Natural killer cell (primary cell): ENCODE measurements around the gene GABRE. TPM values are rescaled to one million over a fixed set of nuclear protein-coding genes. Genes with fewer than 3 reads are reported as not detected.
"Not testable (repeated sequence)": the region's sequence is repeated elsewhere in the genome, so short reads cannot be mapped to it uniquely, and the experiment has no call there.

Experiments used
- ATAC-seq, 3 donors: fragments of 150-1000 bp in 2 of 3; fragments of 200-7000 bp in 1 of 3; cut with Tn5 transposase; 1 replicate in 1 of 3; 2 replicates in 2 of 3; pipeline ENCODE4 v1.10.0; 2021; ENCODE audit warnings: mild to moderate bottlenecking in 2 of 3, moderate library complexity in 2 of 3
- DNase-seq, 2 donors: peaks; one replicate each; pipeline versions ENCODE4 v3.0.0 to v3.0.0-alpha.2; 2013 to 2021; ENCODE audit warnings: mixed read lengths in 1 of 2
- H3K27ac ChIP-seq: one replicate; pipeline ENCODE4 v1.5.1; 2013; ENCODE audit warnings: mild to moderate bottlenecking, low read length
- H3K27me3 ChIP-seq: one replicate; pipeline ENCODE4 v1.6.1; 2013; ENCODE audit warnings: low read length; ENCODE audit not compliant: control insufficient read depth, insufficient read depth
- H3K36me3 ChIP-seq: one replicate; pipeline ENCODE4 v1.6.1; 2013; ENCODE audit warnings: low read length; ENCODE audit not compliant: control insufficient read depth, insufficient read depth
- H3K4me1 ChIP-seq: one replicate; pipeline ENCODE4 v1.6.1; 2013; ENCODE audit warnings: low read length; ENCODE audit not compliant: control insufficient read depth, insufficient read depth
- H3K4me3 ChIP-seq: one replicate; pipeline ENCODE4 v1.5.1; 2013; ENCODE audit warnings: low read length
- H3K9me3 ChIP-seq: one replicate; pipeline ENCODE4 v1.6.1; 2013; ENCODE audit warnings: low read length; ENCODE audit not compliant: control insufficient read depth, insufficient read depth
- H3K27ac Mint-ChIP-seq, 2 donors: one replicate each; pipeline ENCODE4 v1.8.0; 2022; ENCODE audit warnings: mild to moderate bottlenecking in 2 of 2, mixed read lengths in 2 of 2, moderate library complexity in 1 of 2
- H3K27me3 Mint-ChIP-seq, 2 donors: one replicate each; pipeline ENCODE4 v1.8.0; 2022; ENCODE audit warnings: low read depth in 2 of 2, mixed read lengths in 2 of 2
- H3K36me3 Mint-ChIP-seq: one replicate; pipeline ENCODE4 v1.8.0; 2022; ENCODE audit warnings: mixed read lengths
- H3K4me1 Mint-ChIP-seq, 2 donors: one replicate each; pipeline ENCODE4 v1.8.0; 2022; ENCODE audit warnings: mixed read lengths in 2 of 2
- H3K4me3 Mint-ChIP-seq: one replicate; pipeline ENCODE4 v1.8.0; 2022; ENCODE audit warnings: mild to moderate bottlenecking, moderate library complexity, mixed read lengths
- H3K9me3 Mint-ChIP-seq, 2 donors: one replicate each; pipeline ENCODE4 v1.8.0; 2022; ENCODE audit warnings: mixed read lengths in 2 of 2
- WGBS: methylation state at CpG from one replicate; pipeline ENCODE4 v1.1.7; 2013; ENCODE audit warnings: missing lambda C conversion rate; ENCODE audit not compliant: insufficient coverage; 5-methylcytosine and 5-hydroxymethylcytosine counted together
- intact Hi-C: fragments of 100-400 bp; cut with micrococcal nuclease; formaldehyde crosslinking; loops from one replicate; pipeline ENCODE4 v1.14.2; 2022
- total RNA-seq, 4 donors: library from RNA; stranded (reverse); fragments of 120-200 nt in 1 of 4; gene quantifications; one replicate each; pipeline versions ENCODE4 v1.2.3 to v1.2.4, GENCODE V29; 2013 to 2022
- TF ChIP-seq, protein P1 (sequence below): fragments of 200-600 bp; IDR thresholded peaks from one replicate; pipeline ENCODE4 v1.8.0; 2022; ENCODE audit warnings: antibody characterized with exemption

The GABRE gene
- total RNA-seq, 3 donors from 2014 or later (not counting 1 experiment from before 2014, with no cell fraction given): not detected

DNA sequence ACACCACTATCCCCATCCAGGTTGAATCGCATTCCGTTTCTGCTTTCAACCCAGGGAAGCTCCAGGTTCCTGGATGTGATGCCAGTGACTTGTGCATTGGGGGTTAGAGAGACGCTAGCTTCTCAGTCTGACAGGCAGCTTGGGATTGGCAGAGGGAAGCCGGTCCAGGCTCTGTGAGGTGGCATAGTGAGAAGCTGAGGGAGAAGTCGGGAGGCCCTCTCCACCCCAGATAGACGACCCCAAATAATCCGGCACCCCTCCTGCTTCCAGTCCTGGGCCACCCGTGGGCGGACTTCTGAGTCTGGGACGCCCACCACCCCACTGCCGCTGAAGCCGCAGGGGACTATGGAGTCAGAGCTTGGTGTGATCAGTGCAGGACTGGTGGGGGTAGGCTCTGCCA is 54.4 kb downstream of the GABRE start:
- Mint-ChIP-seq H3K4me3 (no peak overlapping the region), H3K36me3 (no peaks in the 10 kb centered on the region), H3K9me3 (no peaks in the 10 kb centered on the region), H3K27ac (no peak overlapping the region), H3K4me1 (no peaks in the 10 kb centered on the region), H3K27me3 (no peaks in the 10 kb centered on the region)
- H3K9me3 ChIP-seq: no peaks in the 10 kb centered on the region
- no peaks in the 10 kb centered on the region for H3K27me3 ChIP-seq
- no peaks in the 10 kb centered on the region for H3K36me3 ChIP-seq
- no peak overlapping the region for H3K4me3 ChIP-seq
- no peak for ATAC-seq
- WGBS: 100% methylated on average over 5 of the region's 12 CpGs
- H3K27ac ChIP-seq: no peak overlapping the region
- TF ChIP-seq, protein P1, sequence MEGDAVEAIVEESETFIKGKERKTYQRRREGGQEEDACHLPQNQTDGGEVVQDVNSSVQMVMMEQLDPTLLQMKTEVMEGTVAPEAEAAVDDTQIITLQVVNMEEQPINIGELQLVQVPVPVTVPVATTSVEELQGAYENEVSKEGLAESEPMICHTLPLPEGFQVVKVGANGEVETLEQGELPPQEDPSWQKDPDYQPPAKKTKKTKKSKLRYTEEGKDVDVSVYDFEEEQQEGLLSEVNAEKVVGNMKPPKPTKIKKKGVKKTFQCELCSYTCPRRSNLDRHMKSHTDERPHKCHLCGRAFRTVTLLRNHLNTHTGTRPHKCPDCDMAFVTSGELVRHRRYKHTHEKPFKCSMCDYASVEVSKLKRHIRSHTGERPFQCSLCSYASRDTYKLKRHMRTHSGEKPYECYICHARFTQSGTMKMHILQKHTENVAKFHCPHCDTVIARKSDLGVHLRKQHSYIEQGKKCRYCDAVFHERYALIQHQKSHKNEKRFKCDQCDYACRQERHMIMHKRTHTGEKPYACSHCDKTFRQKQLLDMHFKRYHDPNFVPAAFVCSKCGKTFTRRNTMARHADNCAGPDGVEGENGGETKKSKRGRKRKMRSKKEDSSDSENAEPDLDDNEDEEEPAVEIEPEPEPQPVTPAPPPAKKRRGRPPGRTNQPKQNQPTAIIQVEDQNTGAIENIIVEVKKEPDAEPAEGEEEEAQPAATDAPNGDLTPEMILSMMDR: no peak
- no peaks in the 10 kb centered on the region for H3K4me1 ChIP-seq
- intact Hi-C loops: no loop called here
- DNase-seq: no peak

DNA sequence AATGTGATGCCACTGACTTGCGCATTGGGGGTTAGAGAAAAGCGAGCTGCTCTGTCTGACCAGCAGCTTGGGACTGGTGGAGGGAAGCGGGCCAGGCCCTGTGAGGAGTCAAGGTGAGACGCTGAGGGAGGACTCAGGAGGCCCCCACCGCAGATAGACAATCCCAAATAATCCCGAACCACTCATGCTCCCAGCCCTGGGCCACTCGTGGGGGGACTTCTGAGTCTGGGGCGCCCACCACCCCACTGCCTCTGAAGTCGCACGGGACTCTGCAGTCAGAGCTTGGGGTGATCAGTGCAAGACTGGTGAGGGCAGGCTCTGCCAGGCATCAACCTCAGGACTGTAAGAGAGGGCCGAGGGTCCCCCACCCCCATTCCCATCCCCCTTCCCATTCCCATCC is 54.9 kb downstream of the GABRE start:
- WGBS: 93% methylated on average over 9 of the region's 11 CpGs
- Histone ChIP-seq H3K4me1 (no peaks in the 10 kb centered on the region), H3K9me3 (no peaks in the 10 kb centered on the region), H3K27ac (no peak overlapping the region), H3K27me3 (no peaks in the 10 kb centered on the region), H3K4me3 (no peak overlapping the region), H3K36me3 (no peaks in the 10 kb centered on the region)
- Mint-ChIP-seq H3K27me3 (no peaks in the 10 kb centered on the region), H3K4me3 (no peak overlapping the region), H3K27ac (no peak overlapping the region), H3K36me3 (no peaks in the 10 kb centered on the region), H3K9me3 (no peaks in the 10 kb centered on the region), H3K4me1 (no peaks in the 10 kb centered on the region)
- intact Hi-C loops: no loop called here
- no peak for ATAC-seq
- TF ChIP-seq, protein P1: no peak
- no peak for DNase-seq

DNA sequence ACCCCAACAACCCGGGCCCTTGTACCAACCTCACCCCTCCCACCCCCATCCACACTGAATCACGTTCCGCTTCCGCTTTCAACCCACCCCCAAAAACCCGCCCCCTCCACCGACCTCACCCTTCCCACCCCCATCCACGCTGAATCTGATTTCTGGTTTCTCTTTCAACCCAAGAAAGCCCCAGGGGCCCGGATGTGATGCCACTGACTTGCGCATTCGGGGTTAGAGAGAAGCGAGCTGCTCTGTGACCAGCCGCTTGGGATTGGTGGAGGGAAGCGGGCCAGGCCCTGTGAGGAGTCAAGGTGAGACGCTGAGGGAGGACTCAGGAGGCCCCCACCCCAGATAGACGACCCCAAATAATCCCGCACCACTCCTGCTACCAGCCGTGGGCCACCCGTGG is 55.7 kb downstream of the GABRE start:
- H3K4me1 Mint-ChIP-seq, H3K4me3 ChIP-seq, H3K27ac Mint-ChIP-seq, intact Hi-C loops, ATAC-seq, H3K4me3 Mint-ChIP-seq, H3K27me3 ChIP-seq, H3K36me3 ChIP-seq, DNase-seq, H3K36me3 Mint-ChIP-seq, H3K27me3 Mint-ChIP-seq, H3K4me1 ChIP-seq, H3K27ac ChIP-seq, H3K9me3 ChIP-seq, H3K9me3 Mint-ChIP-seq: not testable (repeated sequence)
- no CpG with 5 or more reads among the region's 18 CpGs for WGBS

DNA sequence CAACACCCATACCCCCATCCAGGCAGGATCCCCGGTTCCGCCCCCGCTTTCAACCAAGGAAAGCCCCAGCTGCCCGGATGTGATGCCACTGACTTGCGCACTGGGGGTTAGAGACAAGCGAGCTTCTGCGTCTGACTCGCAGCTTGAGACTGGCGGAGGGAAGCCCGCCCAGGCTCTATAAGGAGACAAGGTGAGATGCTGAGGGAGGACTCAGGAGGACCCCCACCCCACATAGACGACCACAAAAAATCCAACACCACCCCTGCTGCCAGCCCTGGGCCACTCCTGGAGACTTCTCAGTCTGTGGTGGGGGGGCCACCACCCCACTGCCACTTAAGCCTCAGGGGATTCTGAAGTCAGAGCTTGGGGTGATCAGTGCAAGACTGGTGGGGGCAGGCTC is 61.7 kb downstream of the GABRE start, which contains the start of gene MAGEA4:
MAGEA4 (plus strand) TSS at position 110 of the 400 bp plus-strand sequence. CDS start 10,776 bp downstream, outside the sequence.
- no CpG with 5 or more reads among the region's 11 CpGs for WGBS
- no peak for ATAC-seq

More for the DNA sequence above, 61.7 kb downstream of the GABRE start, which contains the start of gene MAGEA4:
- Histone ChIP-seq H3K27me3 (no peaks in the 10 kb centered on the region), H3K4me3 (no peak within 1 kb of the TSS), H3K36me3 (no peaks in the 10 kb centered on the region), H3K4me1 (no peaks in the 10 kb centered on the region), H3K9me3 (no peaks in the 10 kb centered on the region), H3K27ac (no peak within 1 kb of the TSS)
- Mint-ChIP-seq H3K4me1 (no peaks in the 10 kb centered on the region), H3K9me3 (no peaks in the 10 kb centered on the region), H3K36me3 (no peaks in the 10 kb centered on the region), H3K27ac (no peak within 1 kb of the TSS), H3K4me3 (no peak within 1 kb of the TSS), H3K27me3 (no peaks in the 10 kb centered on the region)
- no peak for DNase-seq
- TF ChIP-seq, protein P1: no peak
- intact Hi-C loops: no loop called here
